ENCODE data around the gene MACROD2.

Gene MACROD2

GRCh38 chr20:14555676-14556075, 560.4 kb downstream of the MACROD2 start:
- POLR2A ChIA-PET = no interaction called here

GRCh38 chr20:14556206-14556605, 560.9 kb downstream of the MACROD2 start:
- CTCF ChIA-PET = no interaction called here
- no peak for TF ChIP-seq CTCF (IDR thresholded peaks at IDR 0.05; ENCODE audit: control extremely low read depth, extremely low read depth, low read depth, missing control alignments)
- POLR2A ChIA-PET = no interaction called here
- DNase-seq (ENCODE audit: extremely low spot score) = no peak

More at GRCh38 chr20:14555676-14556075, 560.4 kb downstream of the MACROD2 start:
- no peak for DNase-seq (ENCODE audit: extremely low spot score)
- TF ChIP-seq CTCF (IDR thresholded peaks at IDR 0.05; ENCODE audit: control extremely low read depth, extremely low read depth, low read depth, missing control alignments) = no peak
- CTCF ChIA-PET = no interaction called here

GRCh38 chr20:14559612-14560011, 564.3 kb downstream of the MACROD2 start:
- ChIA-PET POLR2A (no interaction called here), CTCF (no interaction called here)
- DNase-seq (ENCODE audit: extremely low spot score) = no peak
- TF ChIP-seq CTCF (IDR thresholded peaks at IDR 0.05; ENCODE audit: control extremely low read depth, extremely low read depth, low read depth, missing control alignments) = no peak

- DNase-seq (ENCODE audit: extremely low spot score) = no peak
- TF ChIP-seq CTCF (IDR thresholded peaks at IDR 0.05; ENCODE audit: control extremely low read depth, extremely low read depth, low read depth, missing control alignments) = no peak
- ChIA-PET POLR2A (no interaction called here), CTCF (interaction anchor here (1.6 kb wide), 1 partner anchor 8 kb away, joined by 3 read pairs; no protein-coding TSS in a partner anchor)
Observed at GRCh38 chr20:14561741-14562221, 566.5 kb downstream of the MACROD2 start.

GRCh38 chr20:14562981-14563380, 567.7 kb downstream of the MACROD2 start:
- DNase-seq (ENCODE audit: extremely low spot score) = no peak
- ChIA-PET POLR2A (no interaction called here), CTCF (interaction anchor here (1.6 kb wide), 1 partner anchor 9 kb away, joined by 3 read pairs; no protein-coding TSS in a partner anchor)
- TF ChIP-seq CTCF (IDR thresholded peaks at IDR 0.05; ENCODE audit: control extremely low read depth, extremely low read depth, low read depth, missing control alignments) = no peak

GRCh38 chr20:14566505-14566904, 571.2 kb downstream of the MACROD2 start:
- TF ChIP-seq CTCF (IDR thresholded peaks at IDR 0.05; ENCODE audit: control extremely low read depth, extremely low read depth, low read depth, missing control alignments) = no peak
- ChIA-PET CTCF (no interaction called here), POLR2A (no interaction called here)
- DNase-seq (ENCODE audit: extremely low spot score) = no peak

GRCh38 chr20:14568225-14568624, 572.9 kb downstream of the MACROD2 start:
- no peak for DNase-seq (ENCODE audit: extremely low spot score)
- ChIA-PET CTCF (interaction anchor here (1.8 kb wide), 1 partner anchor 10 kb away, joined by 5 read pairs; no protein-coding TSS in a partner anchor), POLR2A (no interaction called here)
- no peak for TF ChIP-seq CTCF (IDR thresholded peaks at IDR 0.05; ENCODE audit: control extremely low read depth, extremely low read depth, low read depth, missing control alignments)
